GM12878 (cell line): ENCODE results near the gene KLHL1. TPM values are rescaled to one million over a fixed set of nuclear protein-coding genes. Genes with fewer than 3 reads are reported as not detected.

Experiments
- ATAC-seq: fragments of 200-7000 bp; cut with Tn5 transposase; 3 replicates; pipeline ENCODE4 v1.9.1; 2020; ENCODE audit warnings: mild to moderate bottlenecking, moderate library complexity
- BruUV-seq: library from RNA; stranded (reverse); fragments of 400-500 nt; replicated peaks from 2 replicates; lab custom pipeline; 2021; lab: Mats Ljungman, UMichigan
- CTCF ChIA-PET: fragments of 300-600 bp; sonication (Branson Sonifier 250); formaldehyde crosslinking; extraction: SDS; loops from one replicate; lab custom pipeline; 2021; ENCODE audit warnings: inconsistent platforms; lab: Yijun Ruan, JAX
- POLR2A ChIA-PET: fragments of 350-600 bp; formaldehyde crosslinking; extraction: SDS; loops from one replicate; lab custom pipeline; 2021; ENCODE audit warnings: inconsistent platforms; lab: Charles Lee
- RAD21 ChIA-PET: fragments of 300-600 bp; sonication (Branson Sonifier 250); formaldehyde crosslinking; loops from one replicate; lab custom pipeline; 2023; ENCODE audit warnings: antibody characterized with exemption; ENCODE audit not compliant: unreplicated experiment; lab: Charles Lee
- SMC1A ChIA-PET: fragments of 300-600 bp; sonication (Branson Sonifier 250); formaldehyde crosslinking; loops from one replicate; lab custom pipeline; 2023; ENCODE audit not compliant: unreplicated experiment, uncharacterized antibody; lab: Charles Lee
- DNase-seq: peaks from one replicate; pipeline ENCODE4 v3.0.0-alpha.2; 2011; ENCODE audit warnings: low read depth, low spot score
- FAIRE-seq: peaks from 3 replicates; lab custom pipeline; 2011; peaks lifted over from hg19 to GRCh38; lab: Jason Lieb, UNC
- H2AFZ ChIP-seq: 2 replicates; pipeline ENCODE4 v1.6.0; 2011; ENCODE audit warnings: low read depth, low read length, control low read depth; ENCODE audit not compliant: control insufficient read depth
- H3K27ac ChIP-seq: 2 replicates; pipeline ENCODE4 v1.5.1; 2011; ENCODE audit warnings: control low read depth; ENCODE audit not compliant: control insufficient read depth, insufficient read depth
- H3K27me3 ChIP-seq, 2 experiments: replicated peaks in 1 of 2; 2 replicates each; pipeline versions ENCODE4 v1.6.0 to v1.6.1; 2011; ENCODE audit warnings: low read length in 1 of 2; ENCODE audit not compliant: control insufficient read depth in 2 of 2, insufficient read depth in 2 of 2
- H3K36me3 ChIP-seq, 2 experiments: 2 replicates each; pipeline ENCODE4 v1.5.1; 2011; ENCODE audit warnings: low read length in 1 of 2; ENCODE audit not compliant: control insufficient read depth in 2 of 2, insufficient read depth in 2 of 2
- H3K4me1 ChIP-seq: 2 replicates; pipeline ENCODE4 v1.6.1; 2011; ENCODE audit warnings: mild to moderate bottlenecking, low read length, moderate library complexity, mixed read lengths; ENCODE audit not compliant: control insufficient read depth, insufficient read depth
- H3K4me2 ChIP-seq: 2 replicates; pipeline ENCODE4 v1.6.0; 2011; ENCODE audit warnings: control low read depth; ENCODE audit not compliant: control insufficient read depth, insufficient read depth
- H3K4me3 ChIP-seq: fragments of 200-600 bp; sonication (generic); 2 replicates; pipeline ENCODE4 v1.5.1; 2016
- H3K79me2 ChIP-seq: 2 replicates; pipeline ENCODE4 v1.6.0; 2011; ENCODE audit warnings: low read length; ENCODE audit not compliant: control insufficient read depth, insufficient read depth
- H3K9ac ChIP-seq: 2 replicates; pipeline ENCODE4 v1.8.0; 2011; ENCODE audit warnings: low read length, control low read depth, mixed read lengths; ENCODE audit not compliant: control insufficient read depth, insufficient read depth
- H3K9me3 ChIP-seq: replicated peaks from 3 replicates; pipeline ENCODE4 v1.5.1; 2011; ENCODE audit warnings: mild to moderate bottlenecking, low read length; ENCODE audit not compliant: control insufficient read depth, insufficient read depth
- H4K20me1 ChIP-seq: 2 replicates; pipeline ENCODE4 v1.6.0; 2011; ENCODE audit not compliant: control insufficient read depth, insufficient read depth
- FOXK2 ChIP-seq: fragments of 450-650 bp; IDR thresholded peaks from 2 replicates; pipeline ENCODE4 v1.6.1; 2017; ENCODE audit warnings: mild to moderate bottlenecking, moderate library complexity
- HDAC2 ChIP-seq: fragments of 200-600 bp; sonication (generic); IDR thresholded peaks from 2 replicates; pipeline ENCODE4 v1.6.1; 2017
- LARP7 ChIP-seq: fragments of 450-650 bp; IDR thresholded peaks from 2 replicates; pipeline ENCODE4 v1.6.1; 2017; ENCODE audit warnings: mild to moderate bottlenecking
- MEF2B ChIP-seq: fragments of 450-650 bp; IDR thresholded peaks from 2 replicates; pipeline ENCODE4 v1.6.1; 2018; ENCODE audit warnings: mild to moderate bottlenecking, moderate library complexity; ENCODE audit not compliant: partially characterized antibody, poor library complexity, severe bottlenecking
- POLR2A ChIP-seq: IDR thresholded peaks from 2 replicates; pipeline ENCODE4 v1.6.1; 2011; ENCODE audit warnings: low read depth, mild to moderate bottlenecking, low read length
- RAD21 ChIP-seq: IDR thresholded peaks from 2 replicates; pipeline ENCODE4 v1.6.1; 2011; ENCODE audit warnings: mild to moderate bottlenecking, low read depth, low read length, moderate library complexity; ENCODE audit not compliant: insufficient read depth
- RB1 ChIP-seq: fragments of 450-650 bp; formaldehyde crosslinking; IDR thresholded peaks from 2 replicates; pipeline ENCODE4 v1.6.1; 2017; ENCODE audit warnings: mild to moderate bottlenecking, borderline replicate concordance
- RFX5 ChIP-seq: IDR thresholded peaks from 2 replicates; pipeline ENCODE4 v1.6.1; 2011; ENCODE audit warnings: low read depth, low read length, improper control_type of control experiment
- SRF ChIP-seq, 2 experiments: IDR thresholded peaks; 2 replicates each; pipeline ENCODE4 v1.6.1; 2011; ENCODE audit warnings: low read depth in 2 of 2, low read length in 2 of 2, mild to moderate bottlenecking in 1 of 2, moderate library complexity in 1 of 2
- SUPT20H ChIP-seq: IDR thresholded peaks from 2 replicates; pipeline ENCODE4 v1.6.1; 2011; ENCODE audit warnings: low read depth, mild to moderate bottlenecking, low read length, moderate library complexity, borderline replicate concordance; ENCODE audit not compliant: control insufficient read depth
- WGBS: methylation state at CpG from one replicate; pipeline ENCODE4 v1.1.6; 2016; ENCODE audit warnings: low lambda C conversion rate; ENCODE audit not compliant: insufficient replicate concordance, insufficient coverage; ENCODE audit errors: missing lambda C conversion rate; 5-methylcytosine and 5-hydroxymethylcytosine counted together
- in situ Hi-C: fragments of 300-500 bp; cut with MboI; formaldehyde crosslinking; loops from 9 replicates; pipeline ENCODE4 v1.14.3; 2018; ENCODE audit warnings: mixed read lengths
- intact Hi-C: fragments of 100-400 bp; cut with micrococcal nuclease; formaldehyde crosslinking; loops from one replicate; pipeline ENCODE4 v1.14.2; 2022; ENCODE audit not compliant: unreplicated experiment
- polyA plus RNA-seq, 11 experiments: library from polyadenylated mRNA; depleted of rRNA in 4 of 11; unstranded in 6 of 11; stranded (reverse) in 5 of 11; fragments of >200 nt; fragmentation: Nextera tagmentation in 4 of 11; fragmentation: Illumina TruSeq in 1 of 11; extraction: Ambion mirVana in 4 of 11; extraction: Trizol in 1 of 11; gene quantifications; 1 replicate in 1 of 11; 2 replicates in 10 of 11; pipeline versions ENCODE4 v1.2.1 to v1.2.3, GENCODE V29; 2011 to 2016; ENCODE audit warnings: inconsistent platforms in 2 of 11, missing spikeins in 2 of 11, low read depth in 1 of 11
- total RNA-seq, 4 experiments: library from RNA; depleted of rRNA in 3 of 4; stranded (reverse); fragments of >200 nt in 3 of 4; fragmentation: Illumina TruSeq in 1 of 4; extraction: Trizol in 1 of 4; gene quantifications; 2 replicates each; pipeline versions ENCODE4 v1.2.1 to v1.2.3, GENCODE V29; 2013 to 2021
- TF ChIP-seq, protein P1 (sequence below): IDR thresholded peaks from 2 replicates; pipeline ENCODE4 v1.6.1; 2011; ENCODE audit warnings: borderline replicate concordance, low read depth, mild to moderate bottlenecking, moderate library complexity, low read length; ENCODE audit not compliant: insufficient read depth, poor library complexity, severe bottlenecking
- TF ChIP-seq, protein P2 (sequence below): fragments of 450-650 bp; IDR thresholded peaks from 2 replicates; pipeline ENCODE4 v1.6.1; 2016; ENCODE audit warnings: mild to moderate bottlenecking
- TF ChIP-seq, protein P3 (sequence below): IDR thresholded peaks from 2 replicates; pipeline ENCODE4 v1.6.1; 2011; ENCODE audit warnings: borderline replicate concordance, low read depth, mild to moderate bottlenecking, moderate library complexity, mixed read lengths, low read length; ENCODE audit not compliant: insufficient read depth; ENCODE audit errors: extremely low read length
- TF ChIP-seq, protein P4 (sequence below): fragments of 450-650 bp; IDR thresholded peaks from 2 replicates; pipeline ENCODE4 v1.6.1; 2017; ENCODE audit warnings: mild to moderate bottlenecking
- TF ChIP-seq, protein P5 (sequence below): fragments of 450-650 bp; IDR thresholded peaks from 2 replicates; pipeline ENCODE4 v1.6.1; 2017; ENCODE audit warnings: mild to moderate bottlenecking, moderate library complexity

Gene KLHL1
- total and polyA plus RNA-seq, 10 of the 15 experiments (the other 5 are each of a cell fraction or from before 2014, with no cell fraction given), result 0.02 to 0.13 (median 0.05) TPM; not detected in 2

DNA sequence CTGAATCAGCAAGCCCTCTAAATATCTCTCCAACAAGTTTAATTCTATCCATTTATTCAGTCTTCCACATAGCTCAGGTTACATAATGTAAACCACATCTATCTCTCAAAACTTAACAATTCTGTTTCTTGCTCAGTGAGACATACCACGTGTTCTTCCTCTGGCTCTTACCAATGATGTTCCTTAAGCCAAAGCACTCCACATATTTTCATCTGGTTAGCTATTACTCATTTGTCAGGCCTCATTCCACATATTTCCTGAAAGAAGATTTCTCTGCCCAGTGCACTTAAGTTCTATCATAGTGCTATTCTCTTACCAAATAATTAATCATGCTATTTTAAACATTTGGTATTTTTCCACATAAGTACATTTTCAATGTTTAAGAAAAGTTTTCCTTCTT, 403.9 kb downstream of the KLHL1 start:
- Histone ChIP-seq H3K27me3 (no peaks in the 10 kb centered on the region), H3K9me3 (no peaks in the 10 kb centered on the region), H3K4me3 (no peak overlapping the region), H3K36me3 (no peaks in the 10 kb centered on the region), H3K27ac (no peak overlapping the region), H3K79me2 (no peaks in the 10 kb centered on the region), H3K4me1 (no peaks in the 10 kb centered on the region), H3K9ac (no peak overlapping the region), H4K20me1 (no peaks in the 10 kb centered on the region), H2AFZ (no peak overlapping the region), H3K4me2 (no peak overlapping the region)
- ChIA-PET RAD21 (no interaction called here), CTCF (interaction anchor here (1.3 kb wide), 1 partner anchor 125 kb away, joined by 3 read pairs; no protein-coding TSS in a partner anchor), POLR2A (no interaction called here), SMC1A (interaction anchor here (1.5 to 2.4 kb wide), 2 partner anchors 13 to 18 kb away, joined by 5 to 16 read pairs; no protein-coding TSS in a partner anchor)
- intact Hi-C loops, result no loop called here
- ATAC-seq (no peak), DNase-seq (no peak), FAIRE-seq (no peak)
- in situ Hi-C loops, result no loop called here
- 0% methylated on average over 1 of the region's 1 CpG for WGBS
- BruUV-seq, result no TSS peak
- TF ChIP-seq POLR2A (no peak), FOXK2 (no peak), HDAC2 (no peak), RAD21 (no peak), MEF2B (no peak), RB1 (no peak), RFX5 (no peak), SUPT20H (no peak), LARP7 (no peak), SRF (IDR thresholded peaks at IDR 0.05; ENCODE audit: low read depth in 2 of 2, low read length in 2 of 2) (no peak)
- TF ChIP-seq, protein P1, sequence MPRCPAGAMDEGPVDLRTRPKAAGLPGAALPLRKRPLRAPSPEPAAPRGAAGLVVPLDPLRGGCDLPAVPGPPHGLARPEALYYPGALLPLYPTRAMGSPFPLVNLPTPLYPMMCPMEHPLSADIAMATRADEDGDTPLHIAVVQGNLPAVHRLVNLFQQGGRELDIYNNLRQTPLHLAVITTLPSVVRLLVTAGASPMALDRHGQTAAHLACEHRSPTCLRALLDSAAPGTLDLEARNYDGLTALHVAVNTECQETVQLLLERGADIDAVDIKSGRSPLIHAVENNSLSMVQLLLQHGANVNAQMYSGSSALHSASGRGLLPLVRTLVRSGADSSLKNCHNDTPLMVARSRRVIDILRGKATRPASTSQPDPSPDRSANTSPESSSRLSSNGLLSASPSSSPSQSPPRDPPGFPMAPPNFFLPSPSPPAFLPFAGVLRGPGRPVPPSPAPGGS, result no peak
- TF ChIP-seq, protein P2, sequence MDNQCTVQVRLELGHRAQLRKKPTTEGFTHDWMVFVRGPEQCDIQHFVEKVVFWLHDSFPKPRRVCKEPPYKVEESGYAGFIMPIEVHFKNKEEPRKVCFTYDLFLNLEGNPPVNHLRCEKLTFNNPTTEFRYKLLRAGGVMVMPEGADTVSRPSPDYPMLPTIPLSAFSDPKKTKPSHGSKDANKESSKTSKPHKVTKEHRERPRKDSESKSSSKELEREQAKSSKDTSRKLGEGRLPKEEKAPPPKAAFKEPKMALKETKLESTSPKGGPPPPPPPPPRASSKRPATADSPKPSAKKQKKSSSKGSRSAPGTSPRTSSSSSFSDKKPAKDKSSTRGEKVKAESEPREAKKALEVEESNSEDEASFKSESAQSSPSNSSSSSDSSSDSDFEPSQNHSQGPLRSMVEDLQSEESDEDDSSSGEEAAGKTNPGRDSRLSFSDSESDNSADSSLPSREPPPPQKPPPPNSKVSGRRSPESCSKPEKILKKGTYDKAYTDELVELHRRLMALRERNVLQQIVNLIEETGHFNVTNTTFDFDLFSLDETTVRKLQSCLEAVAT, result no peak
- TF ChIP-seq, protein P3, sequence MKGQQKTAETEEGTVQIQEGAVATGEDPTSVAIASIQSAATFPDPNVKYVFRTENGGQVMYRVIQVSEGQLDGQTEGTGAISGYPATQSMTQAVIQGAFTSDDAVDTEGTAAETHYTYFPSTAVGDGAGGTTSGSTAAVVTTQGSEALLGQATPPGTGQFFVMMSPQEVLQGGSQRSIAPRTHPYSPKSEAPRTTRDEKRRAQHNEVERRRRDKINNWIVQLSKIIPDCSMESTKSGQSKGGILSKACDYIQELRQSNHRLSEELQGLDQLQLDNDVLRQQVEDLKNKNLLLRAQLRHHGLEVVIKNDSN, result no peak
- TF ChIP-seq, protein P4, sequence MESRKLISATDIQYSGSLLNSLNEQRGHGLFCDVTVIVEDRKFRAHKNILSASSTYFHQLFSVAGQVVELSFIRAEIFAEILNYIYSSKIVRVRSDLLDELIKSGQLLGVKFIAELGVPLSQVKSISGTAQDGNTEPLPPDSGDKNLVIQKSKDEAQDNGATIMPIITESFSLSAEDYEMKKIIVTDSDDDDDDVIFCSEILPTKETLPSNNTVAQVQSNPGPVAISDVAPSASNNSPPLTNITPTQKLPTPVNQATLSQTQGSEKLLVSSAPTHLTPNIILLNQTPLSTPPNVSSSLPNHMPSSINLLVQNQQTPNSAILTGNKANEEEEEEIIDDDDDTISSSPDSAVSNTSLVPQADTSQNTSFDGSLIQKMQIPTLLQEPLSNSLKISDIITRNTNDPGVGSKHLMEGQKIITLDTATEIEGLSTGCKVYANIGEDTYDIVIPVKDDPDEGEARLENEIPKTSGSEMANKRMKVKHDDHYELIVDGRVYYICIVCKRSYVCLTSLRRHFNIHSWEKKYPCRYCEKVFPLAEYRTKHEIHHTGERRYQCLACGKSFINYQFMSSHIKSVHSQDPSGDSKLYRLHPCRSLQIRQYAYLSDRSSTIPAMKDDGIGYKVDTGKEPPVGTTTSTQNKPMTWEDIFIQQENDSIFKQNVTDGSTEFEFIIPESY, result no peak
- TF ChIP-seq, protein P5, sequence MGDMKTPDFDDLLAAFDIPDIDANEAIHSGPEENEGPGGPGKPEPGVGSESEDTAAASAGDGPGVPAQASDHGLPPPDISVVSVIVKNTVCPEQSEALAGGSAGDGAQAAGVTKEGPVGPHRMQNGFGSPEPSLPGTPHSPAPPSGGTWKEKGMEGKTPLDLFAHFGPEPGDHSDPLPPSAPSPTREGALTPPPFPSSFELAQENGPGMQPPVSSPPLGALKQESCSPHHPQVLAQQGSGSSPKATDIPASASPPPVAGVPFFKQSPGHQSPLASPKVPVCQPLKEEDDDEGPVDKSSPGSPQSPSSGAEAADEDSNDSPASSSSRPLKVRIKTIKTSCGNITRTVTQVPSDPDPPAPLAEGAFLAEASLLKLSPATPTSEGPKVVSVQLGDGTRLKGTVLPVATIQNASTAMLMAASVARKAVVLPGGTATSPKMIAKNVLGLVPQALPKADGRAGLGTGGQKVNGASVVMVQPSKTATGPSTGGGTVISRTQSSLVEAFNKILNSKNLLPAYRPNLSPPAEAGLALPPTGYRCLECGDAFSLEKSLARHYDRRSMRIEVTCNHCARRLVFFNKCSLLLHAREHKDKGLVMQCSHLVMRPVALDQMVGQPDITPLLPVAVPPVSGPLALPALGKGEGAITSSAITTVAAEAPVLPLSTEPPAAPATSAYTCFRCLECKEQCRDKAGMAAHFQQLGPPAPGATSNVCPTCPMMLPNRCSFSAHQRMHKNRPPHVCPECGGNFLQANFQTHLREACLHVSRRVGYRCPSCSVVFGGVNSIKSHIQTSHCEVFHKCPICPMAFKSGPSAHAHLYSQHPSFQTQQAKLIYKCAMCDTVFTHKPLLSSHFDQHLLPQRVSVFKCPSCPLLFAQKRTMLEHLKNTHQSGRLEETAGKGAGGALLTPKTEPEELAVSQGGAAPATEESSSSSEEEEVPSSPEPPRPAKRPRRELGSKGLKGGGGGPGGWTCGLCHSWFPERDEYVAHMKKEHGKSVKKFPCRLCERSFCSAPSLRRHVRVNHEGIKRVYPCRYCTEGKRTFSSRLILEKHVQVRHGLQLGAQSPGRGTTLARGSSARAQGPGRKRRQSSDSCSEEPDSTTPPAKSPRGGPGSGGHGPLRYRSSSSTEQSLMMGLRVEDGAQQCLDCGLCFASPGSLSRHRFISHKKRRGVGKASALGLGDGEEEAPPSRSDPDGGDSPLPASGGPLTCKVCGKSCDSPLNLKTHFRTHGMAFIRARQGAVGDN, result no peak
